NCI-H526 (cell line): ENCODE measurements around the gene SGK1.

Experiments used
- DNase-seq, 2 experiments: peaks; one replicate each; lab custom pipeline; 2025; lab: John Stamatoyannopoulos, UW

SGK1 gene

DNA sequence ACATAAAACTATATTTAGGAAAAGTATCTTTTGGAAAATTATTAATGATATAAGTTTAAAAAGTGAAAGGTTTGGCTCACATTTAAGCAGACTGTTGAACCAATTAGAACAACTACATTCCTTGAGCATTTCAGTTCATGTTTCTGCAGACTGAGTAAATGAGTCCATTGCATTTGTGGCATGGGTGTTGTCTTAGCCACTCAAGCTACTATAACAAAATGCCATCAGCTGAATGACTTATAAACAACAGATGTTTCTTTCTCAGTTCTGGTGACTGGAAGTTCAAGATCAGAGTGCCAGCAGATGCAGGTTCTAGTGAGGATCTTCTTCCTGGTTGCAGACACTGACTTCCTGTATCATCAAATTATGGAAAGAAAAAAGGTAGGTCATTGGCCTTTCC is 198.4 kb downstream of the SGK1 start:
- no peak for DNase-seq
